Stimulated activated CD4-positive, alpha-beta T cell treated with anti-CD3 and anti-CD28 coated beads, Interleukin-1b, Interleukin-23, amount 100 ng/mL, for 4 hours (primary cell): ENCODE results near the gene MRPS18C.
"Not testable (repeated sequence)": the region's sequence is repeated elsewhere in the genome, so short reads cannot be mapped to it uniquely, and the experiment has no call there.

ENCODE experiments used
- DNase-seq, 2 donors: peaks; one replicate each; pipeline ENCODE4 v3.0.0-alpha.2; 2020; ENCODE audit warnings: low read depth in 2 of 2

MRPS18C gene

GRCh38 chr4:83498187-83498586 is 42.3 kb downstream of the MRPS18C start:
- DNase-seq = no peak

GRCh38 chr4:83501671-83502070 is 45.8 kb downstream of the MRPS18C start:
- not testable (repeated sequence) for DNase-seq

GRCh38 chr4:83503974-83504373 is 48.1 kb downstream of the MRPS18C start:
- DNase-seq = no peak

GRCh38 chr4:83504503-83504902 is 48.6 kb downstream of the MRPS18C start:
- DNase-seq = no peak

- no peak for DNase-seq
These were observed 49.1 kb downstream of the MRPS18C start for GRCh38 chr4:83504996-83505395.

- DNase-seq = peak; percentile 18 to 48
These were observed 53.3 kb downstream of the MRPS18C start for GRCh38 chr4:83509156-83509585.

GRCh38 chr4:83510442-83510841 is 54.6 kb downstream of the MRPS18C start:
- no peak for DNase-seq
